Thymus (tissue), 11 donors: ENCODE measurements around the gene MEF2B. TPM values are rescaled to one million over a fixed set of nuclear protein-coding genes. Genes with fewer than 3 reads are reported as not detected.
A peak's percentile ranks its signal among the peaks of the same experiment; 100 is the strongest.
"Not testable (repeated sequence)": the region's sequence is repeated elsewhere in the genome, so short reads cannot be mapped to it uniquely, and the experiment has no call there.

Experiments
- DNase-seq, 9 donors: peaks; one replicate each; pipeline ENCODE4 v3.0.0-alpha.2; 2013; ENCODE audit warnings: low spot score in 9 of 9, low read depth in 6 of 9, missing footprints in 1 of 9
- H3K27ac ChIP-seq, 2 donors: one replicate each; pipeline ENCODE4 v1.5.1; 2013; ENCODE audit warnings: control low read depth in 1 of 2, low read depth in 1 of 2, low read length in 1 of 2, mild to moderate bottlenecking in 1 of 2, moderate library complexity in 1 of 2
- H3K27me3 ChIP-seq, 2 donors: one replicate each; pipeline ENCODE4 v1.5.1; 2013; ENCODE audit warnings: low read length in 1 of 2; ENCODE audit not compliant: control insufficient read depth in 2 of 2, insufficient read depth in 1 of 2
- H3K36me3 ChIP-seq, 2 donors: one replicate each; pipeline ENCODE4 v1.5.1; 2013; ENCODE audit warnings: low read length in 1 of 2, mild to moderate bottlenecking in 1 of 2, moderate library complexity in 1 of 2; ENCODE audit not compliant: control insufficient read depth in 2 of 2, insufficient read depth in 2 of 2
- H3K4me1 ChIP-seq, 2 donors: one replicate each; pipeline ENCODE4 v1.5.1; 2013; ENCODE audit warnings: low read length in 2 of 2; ENCODE audit not compliant: control insufficient read depth in 2 of 2, insufficient read depth in 2 of 2
- H3K4me3 ChIP-seq, 2 donors: one replicate each; pipeline ENCODE4 v1.5.1; 2013; ENCODE audit warnings: low read length in 2 of 2, control low read depth in 1 of 2, mild to moderate bottlenecking in 1 of 2
- H3K9me3 ChIP-seq, 2 donors: one replicate each; pipeline ENCODE4 v1.5.1; 2013; ENCODE audit warnings: low read length in 1 of 2, mild to moderate bottlenecking in 1 of 2; ENCODE audit not compliant: control insufficient read depth in 2 of 2, insufficient read depth in 1 of 2
- WGBS: extraction: QIAGEN DNeasy Blood & Tissue Kit; methylation state at CpG from one replicate; pipeline ENCODE4 v1.1.7; 2013; 5-methylcytosine and 5-hydroxymethylcytosine counted together
- polyA plus RNA-seq: library from polyadenylated mRNA; stranded (reverse); fragments of 200-250 nt; gene quantifications from one replicate; pipeline ENCODE4 v1.2.3, GENCODE V29; 2013
- total RNA-seq: library from RNA; stranded (reverse); fragments of 120-200 nt; gene quantifications from one replicate; pipeline ENCODE4 v1.2.4, GENCODE V29; 2013
- donor health status: healthy.

MEF2B gene
- total and polyA plus RNA-seq, 2 donors = 0.42 to 2.1 TPM

DNA sequence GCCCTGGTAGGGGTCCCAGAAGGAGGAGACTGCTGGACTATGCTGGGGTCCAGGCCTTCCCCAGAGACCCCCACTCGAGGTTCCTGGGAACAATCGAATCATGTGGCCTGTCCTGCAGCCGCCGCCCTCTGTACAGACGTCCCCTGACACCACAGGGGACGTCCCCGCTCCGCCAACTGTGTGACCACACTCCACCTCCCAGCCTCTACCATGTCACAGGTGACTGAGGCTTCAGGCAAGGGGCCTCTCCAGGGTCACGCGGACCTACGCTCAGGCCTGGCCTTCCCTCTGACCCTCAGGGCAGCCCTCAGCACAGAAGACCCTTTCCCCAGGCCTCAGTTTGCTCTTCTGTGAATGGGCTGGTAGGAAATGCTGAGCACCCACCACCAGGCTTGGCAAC is 18.6 kb downstream of the MEF2B start:
- DNase-seq = no peak

DNA sequence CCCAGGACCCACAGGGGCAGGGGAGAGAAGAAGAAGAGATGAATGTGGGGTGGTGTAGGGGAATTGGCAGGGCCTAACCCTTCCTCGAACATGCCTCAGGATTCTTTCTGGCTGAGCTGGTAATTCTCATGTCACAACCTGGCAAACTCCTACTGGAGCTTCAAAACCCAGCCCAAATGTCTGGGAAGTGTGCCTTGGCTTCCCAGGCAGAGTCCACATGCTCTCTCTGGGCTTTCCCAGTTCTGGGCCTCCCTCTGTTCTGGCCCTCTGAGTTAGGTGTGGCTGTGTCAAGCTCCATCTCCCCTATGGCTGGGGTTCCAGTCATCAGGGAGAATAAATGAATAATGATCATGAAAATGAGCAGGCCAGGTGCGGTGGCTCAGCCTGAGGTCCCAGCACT is 20.6 kb downstream of the MEF2B start:
- Histone ChIP-seq H3K27ac (no peak overlapping the region), H3K36me3 (peaks cover 17% of the 10 kb centered on the region in 2 donors), H3K27me3 (no peaks in the 10 kb centered on the region), H3K4me1 (peaks cover 0 to 5% of the 10 kb centered on the region in 2 donors), H3K4me3 (no peak overlapping the region), H3K9me3 (no peaks in the 10 kb centered on the region)
- 99% methylated on average over 2 of the region's 2 CpGs for WGBS
- no peak for DNase-seq

More for the DNA sequence above, 18.6 kb downstream of the MEF2B start:
- Histone ChIP-seq H3K9me3 (no peaks in the 10 kb centered on the region), H3K27ac (no peak overlapping the region), H3K4me3 (no peak overlapping the region), H3K27me3 (no peaks in the 10 kb centered on the region), H3K36me3 (peaks cover 17% of the 10 kb centered on the region in 2 donors), H3K4me1 (no peaks in the 10 kb centered on the region)
- 90% methylated on average over 11 of the region's 11 CpGs for WGBS

DNA sequence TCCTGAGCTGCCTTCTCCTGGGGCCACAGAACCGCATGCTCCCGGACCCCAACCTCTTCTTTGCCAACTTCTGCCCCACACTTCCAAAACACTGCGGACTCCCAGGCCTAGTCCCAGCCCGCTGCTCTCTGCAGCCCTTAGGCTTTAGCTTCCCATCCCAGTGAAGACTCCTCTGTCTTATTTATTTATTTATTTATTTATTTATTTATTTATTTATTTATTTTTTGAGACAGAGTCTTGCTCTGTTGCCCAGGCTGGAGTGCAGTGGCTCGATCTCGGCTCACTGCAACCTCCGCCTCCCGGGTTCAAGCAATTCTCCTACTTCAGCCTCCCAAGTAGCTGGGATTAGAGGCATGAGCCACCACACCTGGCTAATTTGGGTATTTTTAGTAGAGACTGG is 21.6 kb downstream of the MEF2B start:
- not testable (repeated sequence) for H3K9me3 ChIP-seq, H3K27ac ChIP-seq, H3K27me3 ChIP-seq, H3K4me3 ChIP-seq, H3K4me1 ChIP-seq, DNase-seq
- WGBS = 98% methylated on average over 8 of the region's 8 CpGs
- H3K36me3 ChIP-seq = peaks cover 17% of the 10 kb centered on the region in 2 donors

DNA sequence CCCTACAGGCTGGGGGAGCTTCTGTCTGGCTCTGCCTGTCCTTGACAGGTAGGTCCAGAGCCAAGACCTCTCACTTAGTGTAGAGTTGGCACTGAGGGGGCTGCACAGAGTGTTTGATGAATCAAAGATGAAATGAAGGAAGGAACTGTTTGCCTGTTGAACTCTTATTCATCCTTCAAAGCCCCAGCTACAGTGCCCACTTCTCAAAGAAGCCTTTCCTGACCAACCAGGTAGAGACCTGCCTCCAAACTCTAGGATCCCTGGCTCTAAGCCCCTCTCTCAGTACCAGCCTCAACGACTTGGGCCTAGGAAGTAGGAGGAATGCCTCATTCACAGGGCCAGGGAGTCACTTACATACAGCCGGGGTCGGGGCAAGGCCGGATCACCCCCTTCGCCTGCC is 22.7 kb downstream of the MEF2B start:
- H3K36me3 ChIP-seq = peaks cover 17% of the 10 kb centered on the region in 2 donors
- H3K4me1 ChIP-seq = peaks cover 0 to 5% of the 10 kb centered on the region in 2 donors
- no peaks in the 10 kb centered on the region for H3K27me3 ChIP-seq
- H3K9me3 ChIP-seq = no peaks in the 10 kb centered on the region
- 97% methylated on average over 5 of the region's 5 CpGs for WGBS
- no peak overlapping the region for H3K27ac ChIP-seq
- DNase-seq = no peak
- no peak overlapping the region for H3K4me3 ChIP-seq

DNA sequence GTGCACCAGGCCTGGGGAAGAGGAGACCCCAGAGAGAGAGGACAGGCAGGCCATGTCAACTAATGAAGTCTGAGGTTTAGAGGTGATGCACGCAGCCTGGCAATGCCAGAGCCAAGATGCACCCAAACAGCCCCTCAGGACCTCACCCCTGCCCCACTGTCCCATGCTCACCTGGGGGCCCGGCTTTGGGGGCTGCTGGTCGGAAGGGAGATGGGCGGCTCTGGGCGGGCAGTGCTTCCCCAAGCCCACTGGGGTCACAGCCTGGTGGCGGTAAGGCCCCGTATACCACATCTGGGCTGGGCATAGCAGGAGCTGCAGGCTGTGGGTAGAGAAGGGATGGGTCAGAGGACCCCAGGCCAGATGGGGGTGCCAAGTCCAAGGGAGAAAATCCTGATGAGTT is 23.2 kb downstream of the MEF2B start:
- 99% methylated on average over 7 of the region's 7 CpGs for WGBS
- Histone ChIP-seq H3K27me3 (no peaks in the 10 kb centered on the region), H3K4me3 (no peak overlapping the region), H3K9me3 (no peaks in the 10 kb centered on the region), H3K27ac (no peak overlapping the region), H3K36me3 (peaks cover 17% of the 10 kb centered on the region in 2 donors), H3K4me1 (peaks cover 0 to 5% of the 10 kb centered on the region in 2 donors)
- DNase-seq = no peak

DNA sequence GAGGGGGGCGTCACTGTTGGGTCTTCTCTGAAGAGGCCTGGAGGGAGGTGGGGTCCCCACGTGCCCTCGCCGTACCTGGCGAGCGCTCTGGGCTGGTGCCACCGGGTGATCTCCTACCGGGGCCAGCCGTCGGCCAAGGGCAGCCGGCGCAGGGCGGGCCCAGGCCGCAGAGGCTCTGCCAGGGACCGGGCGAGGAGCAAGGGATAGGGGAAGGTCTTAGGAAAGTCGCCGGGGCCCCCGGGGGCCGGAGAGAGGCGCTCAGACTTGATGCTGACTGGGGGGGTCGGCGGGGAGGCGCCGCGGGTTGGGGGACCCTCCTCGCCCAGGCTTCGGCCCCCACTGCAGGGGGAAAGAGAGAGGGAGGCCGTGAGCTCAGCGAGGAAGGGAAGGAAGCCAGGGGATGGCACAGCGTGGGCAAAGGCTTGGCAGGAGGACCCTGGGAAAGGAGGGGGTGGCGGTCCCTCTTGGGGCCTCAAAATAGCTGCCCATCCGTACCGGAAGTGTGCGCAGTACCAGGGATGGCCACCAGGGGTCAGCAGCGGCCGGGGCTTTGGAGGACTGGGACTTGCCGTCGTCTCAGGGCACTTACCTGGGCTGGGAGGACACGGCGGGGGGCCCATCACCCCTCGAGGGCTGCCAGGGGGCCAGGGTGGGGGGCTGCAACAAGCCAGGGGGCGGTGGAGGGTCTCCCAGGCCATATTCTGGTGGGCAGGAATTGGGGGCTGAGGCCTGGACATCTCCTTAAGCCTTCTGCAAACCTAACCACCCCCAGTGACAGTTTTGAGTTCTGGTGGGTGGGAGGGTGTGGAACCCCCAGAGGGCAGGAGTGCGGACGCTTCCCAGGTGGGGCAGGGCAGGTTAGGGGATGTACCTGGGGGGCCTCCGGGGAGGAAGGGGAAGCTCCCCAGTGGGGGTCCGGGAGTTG is 24.1 kb downstream of the MEF2B start:
- 55% methylated on average over 47 of the region's 47 CpGs for WGBS
- Histone ChIP-seq H3K36me3 (peaks cover 17% of the 10 kb centered on the region in 2 donors), H3K27me3 (no peaks in the 10 kb centered on the region), H3K9me3 (no peaks in the 10 kb centered on the region), H3K27ac (no peak overlapping the region), H3K4me1 (peaks cover 0 to 5% of the 10 kb centered on the region in 2 donors), H3K4me3 (no peak overlapping the region)
- peak in 7 of 9 donors; percentile 56 to 87 (median 82) for DNase-seq

DNA sequence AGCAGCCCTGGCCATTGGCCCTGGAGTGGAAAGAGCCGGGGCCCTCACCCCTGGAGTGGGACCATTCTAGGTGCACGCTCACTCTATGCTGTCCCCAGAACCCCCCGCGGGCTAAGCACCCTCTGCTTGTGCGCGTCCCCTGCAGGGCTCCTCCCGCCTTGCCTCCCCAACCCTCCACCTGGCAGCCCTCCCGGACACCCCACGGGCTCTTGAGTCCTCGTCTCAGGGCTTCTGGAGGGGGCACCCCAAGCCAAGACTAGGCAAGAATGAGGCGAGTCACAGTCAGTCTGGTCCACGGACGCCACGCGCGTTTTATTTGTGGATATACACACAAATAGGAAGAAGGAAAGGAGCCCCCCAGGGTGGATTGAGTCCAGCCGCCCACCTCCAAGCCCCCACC is 24.8 kb downstream of the MEF2B start:
- Histone ChIP-seq H3K9me3 (no peaks in the 10 kb centered on the region), H3K4me1 (peaks cover 0 to 5% of the 10 kb centered on the region in 2 donors), H3K4me3 (no peak overlapping the region), H3K36me3 (peaks cover 17% of the 10 kb centered on the region in 2 donors), H3K27me3 (no peaks in the 10 kb centered on the region), H3K27ac (no peak overlapping the region)
- no peak for DNase-seq
- 97% methylated on average over 17 of the region's 17 CpGs for WGBS

DNA sequence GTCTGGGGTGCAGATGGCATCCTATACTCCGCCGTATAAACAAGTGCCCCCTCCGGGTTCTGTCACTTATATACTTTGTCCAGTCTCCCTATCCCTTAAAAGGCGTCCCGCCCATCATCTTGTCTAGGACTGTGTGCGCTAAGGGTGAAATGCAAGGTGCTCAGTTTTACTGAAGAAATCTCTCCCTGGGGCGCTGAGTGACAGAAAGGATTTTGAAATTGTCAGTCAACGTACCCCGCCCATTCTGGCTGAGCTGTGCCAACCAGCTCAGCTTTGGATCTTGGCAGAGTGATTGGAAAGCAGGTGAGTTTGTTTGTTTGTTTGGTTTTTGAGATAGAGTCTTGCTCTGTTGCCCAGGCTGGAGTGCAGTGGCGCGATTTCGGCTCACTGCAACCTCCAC is 27.7 kb downstream of the MEF2B start:
- H3K27me3 ChIP-seq = peaks cover 0 to 2% of the 10 kb centered on the region in 2 donors

DNA sequence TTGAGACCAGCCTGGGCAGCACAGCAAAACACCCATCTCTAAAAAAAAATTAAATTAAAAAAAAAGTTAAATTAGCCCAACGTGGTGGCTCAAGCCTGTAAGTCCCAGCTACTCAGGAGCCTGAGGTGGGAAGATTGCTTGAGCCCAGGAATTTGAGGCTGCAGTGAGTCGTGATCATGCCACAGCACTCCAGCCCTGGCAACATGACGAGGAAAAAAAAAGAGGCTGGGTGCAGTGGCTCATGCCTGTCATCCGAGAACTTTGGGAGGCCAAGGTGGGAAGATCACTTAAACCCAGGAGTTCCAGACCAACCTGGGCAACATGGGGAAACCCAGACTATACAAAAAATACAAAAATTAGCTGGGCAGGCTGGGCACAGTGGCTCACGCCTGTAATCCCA is 29.6 kb downstream of the MEF2B start:
- Histone ChIP-seq H3K9me3 (peaks cover 0 to 5% of the 10 kb centered on the region in 2 donors), H3K27ac (no peak overlapping the region), H3K4me1 (peaks cover 13 to 15% of the 10 kb centered on the region in 2 donors), H3K4me3 (no peak overlapping the region), H3K36me3 (no peaks in the 10 kb centered on the region), H3K27me3 (peaks cover 0 to 2% of the 10 kb centered on the region in 2 donors)
- no peak for DNase-seq
- WGBS = 79% methylated on average over 5 of the region's 5 CpGs

More for the DNA sequence above, 27.7 kb downstream of the MEF2B start:
- no peak for DNase-seq
- no peak overlapping the region for H3K4me3 ChIP-seq
- H3K9me3 ChIP-seq = peaks cover 0 to 3% of the 10 kb centered on the region in 2 donors
- peaks cover 8 to 16% of the 10 kb centered on the region in 2 donors for H3K4me1 ChIP-seq
- H3K27ac ChIP-seq = no peak overlapping the region
- peaks cover 5 to 6% of the 10 kb centered on the region in 2 donors for H3K36me3 ChIP-seq
- WGBS = 97% methylated on average over 12 of the region's 12 CpGs
